ENCODE results near the gene LYSMD2.

DNA sequence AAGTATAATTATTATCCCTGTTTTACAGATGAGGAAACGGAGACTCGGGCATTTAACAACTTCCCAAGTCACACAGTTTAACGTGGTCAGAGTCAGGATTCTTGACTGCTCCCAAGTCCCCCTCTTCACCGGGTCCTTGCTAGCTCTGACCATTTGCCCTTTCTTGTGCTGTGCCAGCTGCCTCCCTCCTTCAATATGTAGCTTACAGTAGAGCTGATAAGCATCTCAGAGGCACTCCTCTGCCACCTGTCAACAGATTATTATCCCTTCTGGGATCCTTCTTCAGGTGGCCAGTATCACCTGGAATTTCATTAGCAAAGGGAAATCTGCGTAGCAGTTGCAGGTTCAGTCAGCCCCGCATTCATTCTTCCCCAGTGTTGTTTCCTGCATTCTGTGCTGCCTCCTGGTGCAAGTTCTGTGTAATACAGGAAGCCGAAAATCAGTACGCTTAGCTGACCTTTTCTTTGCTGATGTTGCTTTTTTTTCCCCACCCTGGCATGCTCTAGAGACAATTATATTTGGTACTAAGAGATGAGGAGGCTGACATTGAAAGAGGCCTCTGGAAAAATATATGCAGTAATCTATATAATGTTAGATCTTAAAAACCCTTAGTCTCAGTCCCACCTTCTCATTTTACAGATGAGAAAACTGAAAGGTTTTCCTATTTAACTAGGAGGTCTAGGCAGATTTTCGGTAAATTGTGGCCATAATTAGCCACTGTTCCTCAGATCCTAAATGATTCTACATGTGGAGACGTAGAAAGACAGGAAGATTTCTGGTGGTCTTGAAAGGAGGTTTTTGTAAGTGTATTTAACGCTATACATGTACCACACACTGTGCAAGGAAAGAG is 38.7 kb upstream of the LYSMD2 start:
- TF ChIP-seq, protein P1, sequence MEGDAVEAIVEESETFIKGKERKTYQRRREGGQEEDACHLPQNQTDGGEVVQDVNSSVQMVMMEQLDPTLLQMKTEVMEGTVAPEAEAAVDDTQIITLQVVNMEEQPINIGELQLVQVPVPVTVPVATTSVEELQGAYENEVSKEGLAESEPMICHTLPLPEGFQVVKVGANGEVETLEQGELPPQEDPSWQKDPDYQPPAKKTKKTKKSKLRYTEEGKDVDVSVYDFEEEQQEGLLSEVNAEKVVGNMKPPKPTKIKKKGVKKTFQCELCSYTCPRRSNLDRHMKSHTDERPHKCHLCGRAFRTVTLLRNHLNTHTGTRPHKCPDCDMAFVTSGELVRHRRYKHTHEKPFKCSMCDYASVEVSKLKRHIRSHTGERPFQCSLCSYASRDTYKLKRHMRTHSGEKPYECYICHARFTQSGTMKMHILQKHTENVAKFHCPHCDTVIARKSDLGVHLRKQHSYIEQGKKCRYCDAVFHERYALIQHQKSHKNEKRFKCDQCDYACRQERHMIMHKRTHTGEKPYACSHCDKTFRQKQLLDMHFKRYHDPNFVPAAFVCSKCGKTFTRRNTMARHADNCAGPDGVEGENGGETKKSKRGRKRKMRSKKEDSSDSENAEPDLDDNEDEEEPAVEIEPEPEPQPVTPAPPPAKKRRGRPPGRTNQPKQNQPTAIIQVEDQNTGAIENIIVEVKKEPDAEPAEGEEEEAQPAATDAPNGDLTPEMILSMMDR (IDR thresholded peaks at IDR 0.05), result peak; percentile 81
- TF ChIP-seq RCOR1 (IDR thresholded peaks at IDR 0.05; ENCODE audit: low read length), result no peak
- TF ChIP-seq, protein P2, sequence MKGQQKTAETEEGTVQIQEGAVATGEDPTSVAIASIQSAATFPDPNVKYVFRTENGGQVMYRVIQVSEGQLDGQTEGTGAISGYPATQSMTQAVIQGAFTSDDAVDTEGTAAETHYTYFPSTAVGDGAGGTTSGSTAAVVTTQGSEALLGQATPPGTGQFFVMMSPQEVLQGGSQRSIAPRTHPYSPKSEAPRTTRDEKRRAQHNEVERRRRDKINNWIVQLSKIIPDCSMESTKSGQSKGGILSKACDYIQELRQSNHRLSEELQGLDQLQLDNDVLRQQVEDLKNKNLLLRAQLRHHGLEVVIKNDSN (IDR thresholded peaks at IDR 0.05; ENCODE audit: borderline replicate concordance, low read depth), result no peak
